GM12891 (cell line): ENCODE measurements around the gene CSNK2A2.

Experiments
- POLR2A ChIP-seq: IDR thresholded peaks from 2 replicates; pipeline ENCODE4 v1.6.1; 2011; ENCODE audit warnings: low read depth, low read length, control low read depth
- POLR2AphosphoS5 ChIP-seq: IDR thresholded peaks from 2 replicates; pipeline ENCODE4 v1.6.1; 2011; ENCODE audit warnings: low read depth, low read length, control low read depth

DNA sequence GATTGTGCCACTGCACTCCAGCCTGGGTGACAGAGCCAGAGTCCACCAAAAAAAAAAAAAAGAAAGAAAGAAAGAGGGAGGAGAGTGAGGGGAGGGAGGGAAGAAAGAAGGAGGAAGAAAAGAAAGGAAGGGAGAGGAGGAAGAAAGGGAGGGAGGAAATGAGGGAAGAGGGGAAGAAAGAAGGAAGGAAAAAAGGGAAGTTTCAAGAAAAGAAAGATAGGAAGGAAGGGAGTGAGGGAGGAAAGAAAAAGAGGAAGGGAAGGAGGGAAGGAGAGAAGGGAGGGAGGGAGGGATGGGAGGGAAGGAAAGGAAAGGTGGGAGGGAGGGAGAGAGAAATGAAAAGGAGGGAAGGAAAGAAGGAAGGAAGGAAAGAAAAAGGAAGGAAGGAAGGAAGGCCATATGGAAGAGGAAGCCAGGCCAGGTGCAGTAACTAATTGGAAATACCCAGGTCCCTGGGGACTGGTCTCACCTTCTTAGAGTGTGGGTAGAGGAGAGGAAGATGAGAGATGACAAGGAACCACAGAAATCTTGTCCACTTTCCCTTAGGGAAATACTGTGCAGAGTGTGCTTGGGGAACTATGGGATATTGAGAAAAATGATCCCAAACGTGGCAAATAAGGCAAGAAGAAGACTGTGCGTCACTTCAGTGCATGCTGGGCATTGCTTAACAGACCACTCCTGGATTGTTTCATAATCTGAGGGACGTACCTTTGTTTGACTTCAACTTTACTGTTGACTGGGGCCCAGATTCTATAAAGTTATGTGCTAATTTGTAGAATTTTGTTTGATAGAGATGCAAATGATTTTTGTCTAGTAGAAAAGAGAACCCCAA is 15.1 kb upstream of the CSNK2A2 start:
- no peak for TF ChIP-seq POLR2AphosphoS5
- TF ChIP-seq POLR2A, result no peak
